HEK293T (cell line): ENCODE data around the gene ADAMTS18.

ENCODE experiments used
- CTCF ChIA-PET: fragments of 350-600 bp; formaldehyde crosslinking; extraction: SDS; loops from one replicate; lab custom pipeline; 2021; ENCODE audit warnings: antibody characterized with exemption, inconsistent platforms; lab: Yijun Ruan, JAX
- POLR2A ChIA-PET: fragments of 350-600 bp; formaldehyde crosslinking; extraction: SDS; loops from one replicate; lab custom pipeline; 2020; ENCODE audit warnings: antibody characterized with exemption, inconsistent platforms; lab: Yijun Ruan, JAX
- DNase-seq: peaks from one replicate; pipeline ENCODE4 v3.0.0; 2012; ENCODE audit warnings: mixed read lengths; ENCODE audit errors: extremely low spot score
- ARNT ChIP-seq: fragments of 450-650 bp; IDR thresholded peaks from 2 replicates; pipeline ENCODE4 v1.6.1; 2017; ENCODE audit warnings: mild to moderate bottlenecking
- BHLHE40 ChIP-seq: fragments of 450-650 bp; IDR thresholded peaks from 2 replicates; pipeline ENCODE4 v1.6.1; 2016; ENCODE audit warnings: mild to moderate bottlenecking, moderate library complexity, borderline replicate concordance
- CTBP1 ChIP-seq: fragments of 450-650 bp; IDR thresholded peaks from 2 replicates; pipeline ENCODE4 v1.6.1; 2016; ENCODE audit warnings: borderline replicate concordance
- ELF4 ChIP-seq: fragments of 450-650 bp; IDR thresholded peaks from 2 replicates; pipeline ENCODE4 v1.6.1; 2017; ENCODE audit warnings: antibody characterized with exemption
- FOXA1 ChIP-seq: fragments of 450-650 bp; IDR thresholded peaks from 2 replicates; pipeline ENCODE4 v1.6.1; 2016; ENCODE audit warnings: mild to moderate bottlenecking
- FOXK2 ChIP-seq: fragments of 450-650 bp; IDR thresholded peaks from 2 replicates; pipeline ENCODE4 v1.6.1; 2016; ENCODE audit warnings: mild to moderate bottlenecking
- FOXM1 ChIP-seq: fragments of 450-650 bp; IDR thresholded peaks from 2 replicates; pipeline ENCODE4 v1.6.1; 2017; ENCODE audit warnings: mild to moderate bottlenecking, borderline replicate concordance
- HDGF ChIP-seq: fragments of 450-650 bp; IDR thresholded peaks from 2 replicates; pipeline ENCODE4 v1.6.1; 2017; ENCODE audit warnings: antibody characterized with exemption, borderline replicate concordance
- L3MBTL2 ChIP-seq: fragments of 450-650 bp; conservative IDR thresholded peaks from 2 replicates; pipeline ENCODE4 v1.6.1; 2016; ENCODE audit warnings: mild to moderate bottlenecking
- LEF1 ChIP-seq: fragments of 450-650 bp; IDR thresholded peaks from 2 replicates; pipeline ENCODE4 v1.6.1; 2017; ENCODE audit warnings: mild to moderate bottlenecking, borderline replicate concordance
- NFRKB ChIP-seq: fragments of 450-650 bp; IDR thresholded peaks from 2 replicates; pipeline ENCODE4 v1.6.1; 2016; ENCODE audit warnings: mild to moderate bottlenecking, moderate library complexity
- PKNOX1 ChIP-seq: fragments of 450-650 bp; IDR thresholded peaks from 2 replicates; pipeline ENCODE4 v1.6.1; 2016
- SP1 ChIP-seq: fragments of 450-650 bp; IDR thresholded peaks from 2 replicates; pipeline ENCODE4 v1.6.1; 2017
- SUZ12 ChIP-seq: fragments of 450-650 bp; IDR thresholded peaks from 2 replicates; pipeline ENCODE4 v1.6.1; 2016; ENCODE audit warnings: mild to moderate bottlenecking
- TARDBP ChIP-seq: fragments of 450-650 bp; IDR thresholded peaks from 2 replicates; pipeline ENCODE4 v1.6.1; 2016
- ZNF384 ChIP-seq: fragments of 450-650 bp; IDR thresholded peaks from 2 replicates; pipeline ENCODE4 v1.6.1; 2016

ADAMTS18 gene

GRCh38 chr16:77385481-77385880 is 49.4 kb downstream of the ADAMTS18 start:
- POLR2A ChIA-PET, result no interaction called here
- TF ChIP-seq NFRKB (no peak), PKNOX1 (peak; percentile 40; the same call in 1 of the 2 replicates), HDGF (no peak)
- DNase-seq, result no peak
- CTCF ChIA-PET, result no interaction called here

- no peak for DNase-seq
- POLR2A ChIA-PET, result no interaction called here
- CTCF ChIA-PET, result no interaction called here
- TF ChIP-seq CTBP1, result no peak
- no peak for TF ChIP-seq ELF4
- TF ChIP-seq TARDBP, result no peak
- TF ChIP-seq BHLHE40, result no peak
- no peak for TF ChIP-seq FOXA1
- no peak for TF ChIP-seq ZNF384
- TF ChIP-seq FOXK2, result no peak
- no peak for TF ChIP-seq HDGF
- TF ChIP-seq LEF1, result no peak
- TF ChIP-seq FOXM1, result no peak
Observed at GRCh38 chr16:77383606-77384187, 51.1 kb downstream of the ADAMTS18 start.

GRCh38 chr16:77376358-77376757 is 58.5 kb downstream of the ADAMTS18 start:
- CTCF ChIA-PET, result interaction anchor here (0.7 kb wide), 1 partner anchor 18 kb away, joined by 3 read pairs; no protein-coding TSS in a partner anchor
- no peak for TF ChIP-seq HDGF
- TF ChIP-seq ZNF384, result no peak
- TF ChIP-seq SUZ12, result no peak
- TF ChIP-seq FOXM1, result no peak
- TF ChIP-seq BHLHE40, result no peak
- TF ChIP-seq NFRKB, result no peak
- TF ChIP-seq SP1, result no peak
- no peak for TF ChIP-seq ELF4
- no peak for TF ChIP-seq LEF1
- no peak for TF ChIP-seq PKNOX1
- TF ChIP-seq CTBP1, result no peak
- no peak for TF ChIP-seq FOXA1
- no peak for TF ChIP-seq ARNT
- no peak for TF ChIP-seq L3MBTL2
- no peak for DNase-seq
- POLR2A ChIA-PET, result no interaction called here

GRCh38 chr16:77375396-77375795 is 59.4 kb downstream of the ADAMTS18 start:
- TF ChIP-seq NFRKB, result no peak
- no peak for TF ChIP-seq ZNF384
- TF ChIP-seq TARDBP, result no peak
- no peak for TF ChIP-seq SUZ12
- no peak for TF ChIP-seq ARNT
- TF ChIP-seq FOXK2, result no peak
- no peak for DNase-seq
- ChIA-PET CTCF (no interaction called here), POLR2A (no interaction called here)

- TF ChIP-seq NFRKB (no peak), TARDBP (no peak), BHLHE40 (no peak), ARNT (no peak), ZNF384 (no peak), PKNOX1 (no peak), FOXK2 (no peak), SUZ12 (no peak), ELF4 (no peak), LEF1 (no peak), FOXA1 (no peak), SP1 (no peak), CTBP1 (no peak), L3MBTL2 (no peak), FOXM1 (no peak), HDGF (no peak)
- DNase-seq, result no peak
- ChIA-PET POLR2A (no interaction called here), CTCF (no interaction called here)
Observed at GRCh38 chr16:77374384-77374783, 60.5 kb downstream of the ADAMTS18 start.

- CTCF ChIA-PET, result no interaction called here
Observed at GRCh38 chr16:77373726-77374125, 61.1 kb downstream of the ADAMTS18 start.

More at GRCh38 chr16:77373726-77374125, 61.1 kb downstream of the ADAMTS18 start:
- TF ChIP-seq SP1 (no peak), ELF4 (no peak), NFRKB (no peak), FOXA1 (no peak), ARNT (no peak), TARDBP (no peak), FOXM1 (no peak), BHLHE40 (no peak), LEF1 (no peak), FOXK2 (no peak), SUZ12 (no peak), PKNOX1 (no peak), ZNF384 (no peak)
- DNase-seq, result no peak
- POLR2A ChIA-PET, result no interaction called here
